IMR-90 (cell line): ENCODE results near the gene HRAS. TPM values are rescaled to one million over a fixed set of nuclear protein-coding genes. Genes with fewer than 3 reads are reported as not detected.

ENCODE experiments used
- ATAC-seq: fragments of 200-7000 bp; cut with Tn5 transposase; 2 replicates; pipeline ENCODE4 v1.9.1; 2020; ENCODE audit warnings: low read depth, mild to moderate bottlenecking, moderate library complexity
- BruUV-seq: library from RNA; stranded (reverse); fragments of 400-500 nt; replicated peaks from 2 replicates; lab custom pipeline; 2021; lab: Mats Ljungman, UMichigan
- CTCF ChIA-PET: fragments of 300-600 bp; formaldehyde crosslinking; extraction: SDS; loops from one replicate; lab custom pipeline; 2021; ENCODE audit warnings: antibody characterized with exemption; lab: Yijun Ruan, JAX
- POLR2A ChIA-PET: fragments of 300-600 bp; sonication (Branson Sonifier 250); formaldehyde crosslinking; loops from one replicate; lab custom pipeline; 2022; ENCODE audit warnings: antibody characterized with exemption; ENCODE audit not compliant: unreplicated experiment; lab: Charles Lee
- DNase-seq: peaks from one replicate; pipeline ENCODE4 v3.0.0; 2013
- H2AFZ ChIP-seq: replicated peaks from 2 replicates; pipeline ENCODE3; 2013; ENCODE audit warnings: low read length, mild to moderate bottlenecking; ENCODE audit not compliant: poor library complexity
- H2AK5ac ChIP-seq: 2 replicates; pipeline ENCODE4 v1.6.1; 2013; ENCODE audit warnings: low read depth, low read length, inconsistent platforms
- H2AK9ac ChIP-seq: replicated peaks from 2 replicates; pipeline ENCODE3; 2013; ENCODE audit warnings: mild to moderate bottlenecking, low read depth, low read length, moderate library complexity; ENCODE audit not compliant: poor library complexity
- H2BK120ac ChIP-seq: 2 replicates; pipeline ENCODE4 v1.6.1; 2013; ENCODE audit warnings: low read depth, low read length, inconsistent platforms
- H2BK15ac ChIP-seq: 3 replicates; pipeline ENCODE4 v1.6.1; 2013; ENCODE audit warnings: low read depth, low read length, inconsistent platforms
- H2BK20ac ChIP-seq: 2 replicates; pipeline ENCODE4 v1.6.1; 2013; ENCODE audit warnings: low read depth, mild to moderate bottlenecking, inconsistent platforms, low read length, moderate library complexity
- H2BK5ac ChIP-seq: 2 replicates; pipeline ENCODE4 v1.6.1; 2013; ENCODE audit warnings: mild to moderate bottlenecking, low read depth, low read length, inconsistent platforms; ENCODE audit not compliant: poor library complexity, severe bottlenecking
- H3K14ac ChIP-seq: replicated peaks from 2 replicates; pipeline ENCODE4 v1.6.1; 2013; ENCODE audit warnings: low read depth, low read length, inconsistent platforms
- H3K18ac ChIP-seq: 2 replicates; pipeline ENCODE4 v1.6.1; 2013; ENCODE audit warnings: low read depth, low read length, control low read depth
- H3K23ac ChIP-seq: 2 replicates; pipeline ENCODE4 v1.6.1; 2013; ENCODE audit warnings: low read depth, low read length, inconsistent platforms
- H3K27ac ChIP-seq: 2 replicates; pipeline ENCODE4 v1.5.1; 2013; ENCODE audit warnings: mild to moderate bottlenecking, control low read depth, low read length; ENCODE audit not compliant: insufficient read depth
- H3K27me3 ChIP-seq: 2 replicates; pipeline ENCODE4 v1.6.1; 2013; ENCODE audit warnings: low read length; ENCODE audit not compliant: control insufficient read depth, insufficient read depth
- H3K36me3 ChIP-seq: 2 replicates; pipeline ENCODE4 v1.6.1; 2013; ENCODE audit warnings: low read length, mixed read lengths; ENCODE audit not compliant: control insufficient read depth, insufficient read depth
- H3K4ac ChIP-seq: 2 replicates; pipeline ENCODE4 v1.6.1; 2013; ENCODE audit warnings: low read depth, low read length, inconsistent platforms
- H3K4me1 ChIP-seq: 2 replicates; pipeline ENCODE4 v1.6.1; 2013; ENCODE audit warnings: low read length, mixed read lengths; ENCODE audit not compliant: control insufficient read depth, insufficient read depth
- H3K4me2 ChIP-seq: 2 replicates; pipeline ENCODE4 v1.6.1; 2013; ENCODE audit warnings: low read depth, mild to moderate bottlenecking, control low read depth, low read length, moderate library complexity
- H3K4me3 ChIP-seq: 2 replicates; pipeline ENCODE4 v1.5.1; 2013; ENCODE audit warnings: low read depth, mild to moderate bottlenecking, control low read depth, low read length, moderate library complexity; ENCODE audit not compliant: insufficient read depth
- H3K56ac ChIP-seq: 2 replicates; pipeline ENCODE4 v1.6.1; 2013; ENCODE audit warnings: low read length, inconsistent platforms; ENCODE audit not compliant: insufficient read depth; ENCODE audit errors: extremely low read depth
- H3K79me1 ChIP-seq, 2 experiments: 2 replicates each; pipeline ENCODE4 v1.6.1; 2013; ENCODE audit warnings: low read length in 2 of 2, inconsistent platforms in 1 of 2, low read depth in 1 of 2
- H3K9ac ChIP-seq: 2 replicates; pipeline ENCODE4 v1.6.1; 2013; ENCODE audit warnings: low read depth, low read length, control low read depth
- H3K9me1 ChIP-seq: 2 replicates; pipeline ENCODE4 v1.6.1; 2013; ENCODE audit warnings: low read length, inconsistent platforms; ENCODE audit not compliant: insufficient read depth
- H3K9me3 ChIP-seq: 2 replicates; pipeline ENCODE4 v1.6.1; 2013; ENCODE audit warnings: low read length; ENCODE audit not compliant: control insufficient read depth, insufficient read depth
- H4K20me1 ChIP-seq: 2 replicates; pipeline ENCODE4 v1.6.1; 2013; ENCODE audit warnings: low read length, inconsistent platforms; ENCODE audit not compliant: insufficient read depth
- H4K5ac ChIP-seq: 2 replicates; pipeline ENCODE4 v1.6.1; 2013; ENCODE audit warnings: mild to moderate bottlenecking, low read depth, low read length, control low read depth
- H4K8ac ChIP-seq, 2 experiments: 2 replicates each; pipeline ENCODE4 v1.6.1; 2013; ENCODE audit warnings: low read depth in 2 of 2, low read length in 2 of 2, control low read depth in 1 of 2, inconsistent platforms in 1 of 2
- H4K91ac ChIP-seq: 2 replicates; pipeline ENCODE4 v1.6.1; 2013; ENCODE audit warnings: low read depth, low read length, inconsistent platforms; ENCODE audit not compliant: insufficient read depth
- BHLHE40 ChIP-seq: fragments of 150-350 bp; IDR thresholded peaks from 2 replicates; pipeline ENCODE4 v1.6.1; 2016; ENCODE audit warnings: mild to moderate bottlenecking, low read depth, low read length
- CEBPB ChIP-seq: IDR thresholded peaks from 2 replicates; pipeline ENCODE4 v1.6.1; 2012; ENCODE audit warnings: low read depth, low read length, improper control_type of control experiment
- CHD1 ChIP-seq: IDR thresholded peaks from 2 replicates; pipeline ENCODE4 v1.6.1; 2012; ENCODE audit warnings: low read depth, low read length, improper control_type of control experiment
- CTCF ChIP-seq: conservative IDR thresholded peaks from 2 replicates; pipeline ENCODE4 v1.5.1; 2012; ENCODE audit warnings: mild to moderate bottlenecking, low read depth, low read length, improper control_type of control experiment
- ELK1 ChIP-seq: fragments of 150-350 bp; IDR thresholded peaks from 2 replicates; pipeline ENCODE4 v1.6.1; 2016; ENCODE audit warnings: low read depth, mild to moderate bottlenecking, low read length, moderate library complexity, borderline replicate concordance
- FOS ChIP-seq: fragments of 150-350 bp; IDR thresholded peaks from 2 replicates; pipeline ENCODE4 v1.6.1; 2016; ENCODE audit warnings: low read depth, low read length
- MAFK ChIP-seq: IDR thresholded peaks from 2 replicates; pipeline ENCODE4 v1.6.1; 2012; ENCODE audit warnings: low read depth, low read length, improper control_type of control experiment
- MAZ ChIP-seq: IDR thresholded peaks from 2 replicates; pipeline ENCODE4 v1.6.1; 2012; ENCODE audit warnings: low read depth, mild to moderate bottlenecking, low read length, improper control_type of control experiment, moderate library complexity, borderline replicate concordance
- MXI1 ChIP-seq: IDR thresholded peaks from 2 replicates; pipeline ENCODE4 v1.6.1; 2012; ENCODE audit warnings: low read depth, mild to moderate bottlenecking, low read length, moderate library complexity, borderline replicate concordance
- NFE2L2 ChIP-seq: fragments of 150-350 bp; IDR thresholded peaks from 2 replicates; pipeline ENCODE4 v1.6.1; 2016; ENCODE audit warnings: low read depth, mild to moderate bottlenecking, low read length
- POLR2A ChIP-seq: IDR thresholded peaks from 2 replicates; pipeline ENCODE4 v1.6.1; 2012; ENCODE audit warnings: mild to moderate bottlenecking, low read depth, low read length
- RAD21 ChIP-seq: IDR thresholded peaks from 2 replicates; pipeline ENCODE4 v1.6.1; 2012; ENCODE audit warnings: low read length, improper control_type of control experiment
- RCOR1 ChIP-seq: IDR thresholded peaks from 2 replicates; pipeline ENCODE4 v1.6.1; 2012; ENCODE audit warnings: mild to moderate bottlenecking, low read length, improper control_type of control experiment; ENCODE audit not compliant: insufficient replicate concordance
- RFX5 ChIP-seq: IDR thresholded peaks from 2 replicates; pipeline ENCODE4 v1.8.0; 2012; ENCODE audit warnings: low read depth, mild to moderate bottlenecking, low read length, moderate library complexity
- SMC3 ChIP-seq: fragments of 150-350 bp; IDR thresholded peaks from 2 replicates; pipeline ENCODE4 v1.6.1; 2016; ENCODE audit warnings: low read depth, mild to moderate bottlenecking, antibody characterized with exemption, low read length, moderate library complexity
- USF2 ChIP-seq: fragments of 150-350 bp; IDR thresholded peaks from 2 replicates; pipeline ENCODE4 v1.6.1; 2017; ENCODE audit warnings: mild to moderate bottlenecking, antibody characterized with exemption, low read length, low read depth
- WGBS, 2 experiments: methylation state at CpG; one replicate each; pipeline versions ENCODE4 v1.1.5 to v1.1.7; 2013; ENCODE audit warnings: missing lambda C conversion rate in 2 of 2; ENCODE audit not compliant: insufficient read length in 1 of 2; ENCODE audit errors: extremely low coverage in 2 of 2; 5-methylcytosine and 5-hydroxymethylcytosine counted together
- dilution Hi-C: fragments of 300-500 bp; cut with HindIII; formaldehyde crosslinking; loops from one replicate; pipeline ENCODE4 v1.14.3; 2018; ENCODE audit warnings: low sequenced_read_pairs; ENCODE audit not compliant: unreplicated experiment
- in situ Hi-C: fragments of 300-500 bp; cut with MboI; formaldehyde crosslinking; loops from 3 replicates; pipeline ENCODE4 v1.14.3; 2019; ENCODE audit warnings: low sequenced_read_pairs, inconsistent platforms, mixed read lengths
- intact Hi-C: fragments of 100-400 bp; cut with micrococcal nuclease; formaldehyde crosslinking; loops from 2 replicates; pipeline ENCODE4 v1.10.0; 2022
- polyA plus RNA-seq, 3 experiments: library from polyadenylated mRNA; depleted of rRNA; stranded (reverse); fragments of >200 nt; gene quantifications; 2 replicates each; pipeline ENCODE4 v1.2.3, GENCODE V29; 2012; ENCODE audit warnings: low replicate concordance in 1 of 3
- total RNA-seq: library from RNA; depleted of rRNA; stranded (reverse); fragments of >200 nt; gene quantifications from 2 replicates; pipeline ENCODE4 v1.2.3, GENCODE V29; 2012

Gene HRAS
- total and polyA plus RNA-seq, 2 of the 4 experiments (the other 2 are of a cell fraction): 108 to 123 TPM

GRCh38 chr11:529728-530411, 5.5 kb downstream of the HRAS start:
- POLR2A ChIA-PET: no interaction called here
- TF ChIP-seq USF2 (no peak), RFX5 (no peak), BHLHE40 (no peak), NFE2L2 (no peak), CHD1 (no peak), FOS (no peak), MXI1 (no peak), ELK1 (no peak), RCOR1 (no peak), RAD21 (no peak), MAZ (no peak), POLR2A (no peak), CTCF (no peak), SMC3 (no peak), MAFK (no peak), CEBPB (no peak)
- dilution Hi-C loops: no loop called here

More at GRCh38 chr11:529728-530411, 5.5 kb downstream of the HRAS start:
- no peak overlapping the region for H4K5ac ChIP-seq
- H2BK120ac ChIP-seq: no peak overlapping the region
- CTCF ChIA-PET: interaction anchor here (1.0 kb wide), 1 partner anchor 11 kb away, joined by 3 read pairs; no protein-coding TSS in a partner anchor
- no peaks in the 10 kb centered on the region for H3K27me3 ChIP-seq
- H3K79me1 ChIP-seq: peaks cover 3 to 23% of the 10 kb centered on the region in 2 experiments; a peak in 3 of 4 replicates
- in situ Hi-C loops (no loop called here), intact Hi-C loops (no loop called here)
- H4K20me1 ChIP-seq: peaks cover 24% of the 10 kb centered on the region
- no peaks in the 10 kb centered on the region for H3K9me3 ChIP-seq
- H3K36me3 ChIP-seq: peaks cover 24% of the 10 kb centered on the region; the same call in 1 of the 2 replicates
- H3K4me3 ChIP-seq: no peak overlapping the region
- H2AK5ac ChIP-seq: no peak overlapping the region
- H3K18ac ChIP-seq: no peak overlapping the region
- H2BK15ac ChIP-seq: no peak overlapping the region
- H3K23ac ChIP-seq: no peak overlapping the region
- no peak overlapping the region for H3K4me2 ChIP-seq
- no peak overlapping the region for H4K91ac ChIP-seq
- H3K9ac ChIP-seq: no peak overlapping the region
- no peak overlapping the region for H3K4ac ChIP-seq
- BruUV-seq: no TSS peak
- no peak for DNase-seq
- H2BK20ac ChIP-seq: no peak overlapping the region
- no peak overlapping the region for H2BK5ac ChIP-seq
- ATAC-seq: no peak
- WGBS, 2 experiments: 88% methylated on average over 7 of the region's 18 CpGs; no CpG with 5 or more reads in 1 of the 2 experiments
- H3K27ac ChIP-seq: no peak overlapping the region
- no peaks in the 10 kb centered on the region for H3K9me1 ChIP-seq
- no peak overlapping the region for H3K14ac ChIP-seq
- 0 out of 2 replicates have a peak, but pooled peaks cover 6% of the 10 kb centered on the region for H3K4me1 ChIP-seq
- H2AK9ac ChIP-seq: no peak overlapping the region
- H4K8ac ChIP-seq: no peak overlapping the region
- H3K56ac ChIP-seq: no peak overlapping the region
- no peak overlapping the region for H2AFZ ChIP-seq
